Osteoblast (primary cell): ENCODE results near the gene C11orf68. TPM values are rescaled to one million over a fixed set of nuclear protein-coding genes. Genes with fewer than 3 reads are reported as not detected.

Experiments used
- DNase-seq: peaks from one replicate; pipeline ENCODE4 v3.0.0; 2011; ENCODE audit warnings: low spot score, mixed read lengths; ENCODE audit not compliant: insufficient read length; ENCODE audit errors: missing footprints
- H2AFZ ChIP-seq: 2 replicates; pipeline ENCODE4 v1.6.0; 2011; ENCODE audit warnings: mild to moderate bottlenecking, low read length
- H3K27ac ChIP-seq: 2 replicates; pipeline ENCODE4 v1.5.1; 2011; ENCODE audit warnings: mild to moderate bottlenecking, low read depth, low read length, moderate library complexity
- H3K27me3 ChIP-seq: 2 replicates; pipeline ENCODE4 v1.6.0; 2012; ENCODE audit warnings: mild to moderate bottlenecking, control low read depth, inconsistent platforms, low read length, moderate library complexity; ENCODE audit not compliant: insufficient read depth
- H3K36me3 ChIP-seq: 2 replicates; pipeline ENCODE4 v1.5.1; 2011; ENCODE audit warnings: mild to moderate bottlenecking, low read length, control low read depth, moderate library complexity; ENCODE audit not compliant: insufficient read depth
- H3K4me1 ChIP-seq: 2 replicates; pipeline ENCODE4 v1.5.1; 2011; ENCODE audit warnings: mild to moderate bottlenecking, low read length, control low read depth, moderate library complexity; ENCODE audit not compliant: insufficient read depth
- H3K4me2 ChIP-seq: 2 replicates; pipeline ENCODE4 v1.6.0; 2011; ENCODE audit warnings: mild to moderate bottlenecking, low read length; ENCODE audit not compliant: insufficient read depth
- H3K4me3 ChIP-seq: fragments of 200-600 bp; sonication (generic); 3 replicates; pipeline ENCODE4 v1.5.1; 2012; ENCODE audit warnings: mild to moderate bottlenecking, low read length, inconsistent platforms; ENCODE audit not compliant: insufficient read depth
- H3K79me2 ChIP-seq: 2 replicates; pipeline ENCODE4 v1.6.0; 2012; ENCODE audit warnings: mild to moderate bottlenecking, low read length, control low read depth, inconsistent platforms; ENCODE audit not compliant: insufficient read depth
- H3K9me3 ChIP-seq: 2 replicates; pipeline ENCODE4 v1.5.1; 2011; ENCODE audit warnings: low read depth, low read length, control low read depth
- H4K20me1 ChIP-seq: 2 replicates; pipeline ENCODE4 v1.6.0; 2012; ENCODE audit warnings: mild to moderate bottlenecking, low read length, control low read depth; ENCODE audit not compliant: insufficient read depth
- total RNA-seq: library from RNA; depleted of rRNA; stranded (reverse); fragments of >200 nt; gene quantifications from 2 replicates; pipeline ENCODE4 v1.2.3, GENCODE V29; 2012
- TF ChIP-seq, protein P1 (sequence below): IDR thresholded peaks from 2 replicates; pipeline ENCODE4 v1.5.1; 2011; ENCODE audit warnings: mild to moderate bottlenecking, low read depth, low read length, moderate library complexity; ENCODE audit errors: extremely low read depth

The C11orf68 gene
- total RNA-seq, 1 donor, result 32.9 TPM

DNA sequence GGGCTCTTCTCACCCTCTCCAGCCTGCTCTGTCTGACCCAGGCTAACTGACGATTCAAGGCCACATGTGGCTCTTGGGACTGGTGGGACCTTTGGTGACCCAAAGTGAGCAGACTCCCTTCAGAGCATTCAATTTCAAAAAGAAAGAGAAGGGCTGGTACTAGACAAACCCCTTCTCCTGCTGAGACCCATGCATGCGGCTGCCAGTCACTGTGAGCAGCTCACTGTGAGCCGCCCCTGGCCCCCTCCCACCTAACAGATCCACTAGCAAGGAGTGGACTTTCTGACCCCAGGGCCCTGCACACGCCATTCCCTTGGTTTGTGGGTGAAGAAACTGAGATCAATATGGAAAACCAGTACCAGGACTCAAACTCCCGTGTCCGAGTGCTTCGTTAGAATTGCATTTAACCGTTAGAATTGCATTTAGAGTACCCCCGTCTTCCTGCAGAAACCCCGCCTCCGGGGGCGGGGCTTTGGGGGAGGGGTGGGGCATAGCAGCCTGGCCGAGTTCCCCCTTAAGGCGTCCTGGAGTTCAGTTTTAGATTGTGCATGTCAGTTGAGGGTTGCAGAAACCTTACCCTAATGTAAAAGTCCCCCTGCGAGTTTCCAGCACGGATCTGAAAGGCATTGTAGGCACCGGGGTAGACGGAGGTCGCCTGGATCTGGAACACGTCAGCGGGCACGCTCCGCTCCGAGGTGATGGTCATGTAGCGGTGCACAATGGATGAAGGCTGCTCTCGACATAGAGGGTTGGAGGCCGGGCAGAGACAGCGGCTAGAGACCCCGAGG is 51.4 kb downstream of the C11orf68 start:
- TF ChIP-seq, protein P1, sequence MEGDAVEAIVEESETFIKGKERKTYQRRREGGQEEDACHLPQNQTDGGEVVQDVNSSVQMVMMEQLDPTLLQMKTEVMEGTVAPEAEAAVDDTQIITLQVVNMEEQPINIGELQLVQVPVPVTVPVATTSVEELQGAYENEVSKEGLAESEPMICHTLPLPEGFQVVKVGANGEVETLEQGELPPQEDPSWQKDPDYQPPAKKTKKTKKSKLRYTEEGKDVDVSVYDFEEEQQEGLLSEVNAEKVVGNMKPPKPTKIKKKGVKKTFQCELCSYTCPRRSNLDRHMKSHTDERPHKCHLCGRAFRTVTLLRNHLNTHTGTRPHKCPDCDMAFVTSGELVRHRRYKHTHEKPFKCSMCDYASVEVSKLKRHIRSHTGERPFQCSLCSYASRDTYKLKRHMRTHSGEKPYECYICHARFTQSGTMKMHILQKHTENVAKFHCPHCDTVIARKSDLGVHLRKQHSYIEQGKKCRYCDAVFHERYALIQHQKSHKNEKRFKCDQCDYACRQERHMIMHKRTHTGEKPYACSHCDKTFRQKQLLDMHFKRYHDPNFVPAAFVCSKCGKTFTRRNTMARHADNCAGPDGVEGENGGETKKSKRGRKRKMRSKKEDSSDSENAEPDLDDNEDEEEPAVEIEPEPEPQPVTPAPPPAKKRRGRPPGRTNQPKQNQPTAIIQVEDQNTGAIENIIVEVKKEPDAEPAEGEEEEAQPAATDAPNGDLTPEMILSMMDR, result no peak
- Histone ChIP-seq H3K9me3 (no peaks in the 10 kb centered on the region), H3K27me3 (no peaks in the 10 kb centered on the region), H3K79me2 (peaks cover 55% of the 10 kb centered on the region), H4K20me1 (peaks cover 35% of the 10 kb centered on the region), H3K4me1 (peaks cover 15% of the 10 kb centered on the region), H2AFZ (no peak overlapping the region), H3K27ac (no peak overlapping the region), H3K4me2 (no peak overlapping the region), H3K4me3 (no peak overlapping the region), H3K36me3 (peaks cover 79% of the 10 kb centered on the region)
- DNase-seq, result peak; percentile 82

Other genes starting within 250 kb of the C11orf68 start
- 37.4 and 44.2 TPM in 2 replicates for gene KAT5, start 206.8 kb downstream of the C11orf68 start, total RNA-seq
- gene RNASEH2C, start 198.3 kb downstream of the C11orf68 start, total RNA-seq, result 27.4 and 27.9 TPM in 2 replicates
- 15.3 and 18.1 TPM in 2 replicates for gene AP5B1, start 138.1 kb downstream of the C11orf68 start, total RNA-seq
- not detected in 2 replicates for gene OVOL1, start 132.0 kb downstream of the C11orf68 start, total RNA-seq
- gene SNX32, start 85.1 kb downstream of the C11orf68 start, total RNA-seq, result 1.1 and 1.5 TPM in 2 replicates
- gene CFL1, start 60.9 kb downstream of the C11orf68 start, total RNA-seq, result 607 and 704 TPM in 2 replicates
- gene MUS81, start 58.6 kb downstream of the C11orf68 start, total RNA-seq, result 50.1 and 53.6 TPM in 2 replicates
- gene EFEMP2, start 46.3 kb downstream of the C11orf68 start, total RNA-seq, result 81.6 and 94.8 TPM in 2 replicates
- gene CTSW, start 39.2 kb downstream of the C11orf68 start, total RNA-seq, result not detected in 2 replicates
- gene FIBP, start 30.6 kb downstream of the C11orf68 start, total RNA-seq, result 129 and 151 TPM in 2 replicates
- 42.4 and 47.0 TPM in 2 replicates for gene CCDC85B, start 28.4 kb downstream of the C11orf68 start, total RNA-seq
- 13.0 and 13.8 TPM in 2 replicates for gene FOSL1, start 18.7 kb downstream of the C11orf68 start, total RNA-seq
- 170 and 190 TPM in 2 replicates for gene DRAP1, start 364 bp upstream of the C11orf68 start, total RNA-seq
- not detected in 2 replicates for gene TSGA10IP, start 26.4 kb upstream of the C11orf68 start, total RNA-seq
- gene SART1, start 42.7 kb upstream of the C11orf68 start, total RNA-seq, result 22.4 and 25.3 TPM in 2 replicates
- 28.6 and 31.2 TPM in 2 replicates for gene EIF1AD, start 83.1 kb upstream of the C11orf68 start, total RNA-seq
- 14.5 and 14.7 TPM in 2 replicates for gene BANF1, start 83.4 kb upstream of the C11orf68 start, total RNA-seq
- 1.8 and 2.9 TPM in 2 replicates for gene CST6, start 92.9 kb upstream of the C11orf68 start, total RNA-seq
- not detected in 2 replicates for gene CATSPER1, start 107.4 kb upstream of the C11orf68 start, total RNA-seq
- not detected in 2 replicates for gene GAL3ST3, start 130.1 kb upstream of the C11orf68 start, total RNA-seq
- gene SF3B2, start 133.3 kb upstream of the C11orf68 start, total RNA-seq, result 131 and 164 TPM in 2 replicates
- 38.0 and 39.8 TPM in 2 replicates for gene PACS1, start 151.2 kb upstream of the C11orf68 start, total RNA-seq